ENCODE data around the gene TRAF4.

- TF ChIP-seq CTCF (IDR thresholded peaks at IDR 0.05), result no peak
- no peak for TF ChIP-seq POLR2AphosphoS5 (IDR thresholded peaks at IDR 0.05)
- no peak for TF ChIP-seq POLR2A (IDR thresholded peaks at IDR 0.05; ENCODE audit: low read depth)
Measured at GRCh38 chr17:28777178-28777577, 33.4 kb downstream of the TRAF4 start.
